ENCODE results near the gene ARL6IP5. TPM values are rescaled to one million over a fixed set of nuclear protein-coding genes. Genes with fewer than 3 reads are reported as not detected.

Gene ARL6IP5
- total and polyA plus RNA-seq, 2 of the 13 experiments (the other 11 are each of a cell fraction or from before 2014, with no cell fraction given) = 23.7 to 29.6 TPM

- TF ChIP-seq ZHX1 (CRISPR knock-in tag; IDR thresholded peaks at IDR 0.05; ENCODE audit: low read depth) (no peak), ZNF264 (CRISPR knock-in tag; IDR thresholded peaks at IDR 0.05) (0 out of 2 replicates have a peak, but pooled peaks have one; percentile 76), NR3C1 (CRISPR knock-in tag; IDR thresholded peaks at IDR 0.05) (no peak), ZNF124 (CRISPR knock-in tag; IDR thresholded peaks at IDR 0.05) (no peak), ZSCAN25 (CRISPR knock-in tag; IDR thresholded peaks at IDR 0.05) (no peak), ZNF292 (CRISPR knock-in tag; IDR thresholded peaks at IDR 0.05; ENCODE audit: borderline replicate concordance, low read depth) (no peak), ZNF343 (CRISPR knock-in tag; IDR thresholded peaks at IDR 0.05) (no peak), RXRA (CRISPR knock-in tag; IDR thresholded peaks at IDR 0.05) (no peak), ZNF558 (CRISPR knock-in tag; IDR thresholded peaks at IDR 0.05; ENCODE audit: borderline replicate concordance) (no peak), CCDC6 (CRISPR knock-in tag; IDR thresholded peaks at IDR 0.05) (no peak), FLYWCH1 (CRISPR knock-in tag; IDR thresholded peaks at IDR 0.05) (0 out of 2 replicates have a peak, but pooled peaks have one; percentile 40), ZKSCAN1 (IDR thresholded peaks at IDR 0.05; ENCODE audit: low read length) (no peak), POGK (CRISPR knock-in tag; conservative IDR thresholded peaks at IDR 0.05) (no peak), ZFP90 (CRISPR knock-in tag; IDR thresholded peaks at IDR 0.05; ENCODE audit: borderline replicate concordance) (no peak), ARID2 (CRISPR knock-in tag; IDR thresholded peaks at IDR 0.05; ENCODE audit: borderline replicate concordance) (no peak), RFX3 (CRISPR knock-in tag; IDR thresholded peaks at IDR 0.05) (no peak), XRCC5 (optimal IDR thresholded peaks at IDR 0.05; ENCODE audit: low read length) (no peak), ZNF556 (CRISPR knock-in tag; IDR thresholded peaks at IDR 0.05; ENCODE audit: borderline replicate concordance) (no peak), ZSCAN30 (CRISPR knock-in tag; IDR thresholded peaks at IDR 0.05) (no peak), NKX3-1 (CRISPR knock-in tag; IDR thresholded peaks at IDR 0.05) (no peak), IKZF1 (IDR thresholded peaks at IDR 0.05) (no peak), HMG20B (CRISPR knock-in tag; conservative IDR thresholded peaks at IDR 0.05) (no peak), ZNF143 (CRISPR knock-in tag; IDR thresholded peaks at IDR 0.05) (no peak), ZNF432 (CRISPR knock-in tag; IDR thresholded peaks at IDR 0.05; ENCODE audit: borderline replicate concordance) (no peak), ZNF362 (CRISPR knock-in tag; IDR thresholded peaks at IDR 0.05; ENCODE audit: borderline replicate concordance) (no peak), SP1 (IDR thresholded peaks at IDR 0.05) (no peak), SP1 (CRISPR knock-in tag; IDR thresholded peaks at IDR 0.05) (no peak), ZNF34 (CRISPR knock-in tag; IDR thresholded peaks at IDR 0.05; ENCODE audit: borderline replicate concordance) (0 out of 2 replicates have a peak, but pooled peaks have one; percentile 48)
- TF ChIP-seq, protein P1, sequence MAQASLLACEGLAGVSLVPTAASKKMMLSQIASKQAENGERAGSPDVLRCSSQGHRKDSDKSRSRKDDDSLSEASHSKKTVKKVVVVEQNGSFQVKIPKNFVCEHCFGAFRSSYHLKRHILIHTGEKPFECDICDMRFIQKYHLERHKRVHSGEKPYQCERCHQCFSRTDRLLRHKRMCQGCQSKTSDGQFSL (CRISPR knock-in tag; IDR thresholded peaks at IDR 0.05) = no peak
These were observed 32.3 kb upstream of the ARL6IP5 start (continued) for GRCh38 chr3:69052472-69052898.

Measured in HepG2 (cell line).